HepG2 (cell line): ENCODE measurements around the gene TARBP2. TPM values are rescaled to one million over a fixed set of nuclear protein-coding genes. Genes with fewer than 3 reads are reported as not detected.

Experiments
- AGO2 ChIP-seq: fragments of 200-400 bp; formaldehyde crosslinking; optimal IDR thresholded peaks from 2 replicates; pipeline ENCODE3; 2017; ENCODE audit warnings: mild to moderate bottlenecking, low read depth, low read length, moderate library complexity
- HES4 ChIP-seq: sonication (generic); formaldehyde crosslinking; IDR thresholded peaks from 2 replicates; pipeline ENCODE4 v1.9.0; 2021; ENCODE audit warnings: mild to moderate bottlenecking, missing genetic modification reagents, borderline replicate concordance
- HOXD1 ChIP-seq: sonication (generic); formaldehyde crosslinking; IDR thresholded peaks from 2 replicates; pipeline ENCODE4 v1.5.0; 2020; ENCODE audit warnings: missing genetic modification reagents
- NCOR1 ChIP-seq: fragments of 200-600 bp; sonication (generic); IDR thresholded peaks from 2 replicates; pipeline ENCODE4 v1.7.0; 2017; ENCODE audit warnings: antibody characterized with exemption, low read length, borderline replicate concordance
- ZIK1 ChIP-seq: sonication (generic); formaldehyde crosslinking; IDR thresholded peaks from 2 replicates; pipeline ENCODE4 v1.5.0; 2020; ENCODE audit warnings: mild to moderate bottlenecking, low read depth, missing genetic modification reagents, borderline replicate concordance
- ZNF10 ChIP-seq: sonication (generic); formaldehyde crosslinking; IDR thresholded peaks from 2 replicates; pipeline ENCODE4 v1.4.0; 2020; ENCODE audit warnings: mild to moderate bottlenecking, low read depth, missing genetic modification reagents, borderline replicate concordance
- ZNF563 ChIP-seq: sonication (generic); formaldehyde crosslinking; IDR thresholded peaks from 2 replicates; pipeline ENCODE4 v1.8.0; 2022; ENCODE audit warnings: mild to moderate bottlenecking, moderate library complexity, missing genetic modification reagents
- ZNF768 ChIP-seq: sonication (generic); formaldehyde crosslinking; IDR thresholded peaks from 2 replicates; pipeline ENCODE4 v1.4.0; 2020; ENCODE audit warnings: missing genetic modification reagents
- polyA plus RNA-seq, 8 experiments: library from polyadenylated mRNA; depleted of rRNA in 3 of 8; stranded (reverse) in 7 of 8; unstranded in 1 of 8; fragments of >200 nt; fragmentation: Illumina TruSeq in 4 of 8; extraction: Trizol in 4 of 8; gene quantifications; 2 replicates each; pipeline versions ENCODE4 v1.2.1 to v1.2.3, GENCODE V29; 2011 to 2016; ENCODE audit warnings: low read depth in 4 of 8, missing spikeins in 1 of 8, mixed read lengths in 1 of 8; ENCODE audit not compliant: insufficient read depth in 1 of 8
- total RNA-seq, 5 experiments: library from RNA; depleted of rRNA; stranded (reverse); fragments of >200 nt; fragmentation: Illumina TruSeq; extraction: Trizol; gene quantifications; 2 replicates each; pipeline ENCODE4 v1.2.3, GENCODE V29; 2016; ENCODE audit warnings: low read depth in 1 of 5
- TF ChIP-seq, protein P1 (sequence below), 2 experiments: fragments of 450-650 bp in 1 of 2; sonication (generic) in 1 of 2; formaldehyde crosslinking in 1 of 2; IDR thresholded peaks; 2 replicates each; pipeline versions ENCODE4 v1.6.1 to v1.8.0; 2016 to 2022; ENCODE audit warnings: antibody characterized with exemption in 1 of 2, mild to moderate bottlenecking in 1 of 2, missing genetic modification reagents in 1 of 2
- TF ChIP-seq, protein P2 (sequence below): sonication (generic); formaldehyde crosslinking; IDR thresholded peaks from 2 replicates; pipeline ENCODE4 v1.5.0; 2020; ENCODE audit warnings: mild to moderate bottlenecking, missing genetic modification reagents
- TF ChIP-seq, protein P3 (sequence below): sonication (generic); formaldehyde crosslinking; IDR thresholded peaks from 2 replicates; pipeline ENCODE4 v1.5.1; 2020; ENCODE audit warnings: mild to moderate bottlenecking, missing genetic modification reagents, borderline replicate concordance

The TARBP2 gene
- total and polyA plus RNA-seq, 2 of the 13 experiments (the other 11 are each of a cell fraction or from before 2014, with no cell fraction given): 47.0 to 55.5 TPM

DNA sequence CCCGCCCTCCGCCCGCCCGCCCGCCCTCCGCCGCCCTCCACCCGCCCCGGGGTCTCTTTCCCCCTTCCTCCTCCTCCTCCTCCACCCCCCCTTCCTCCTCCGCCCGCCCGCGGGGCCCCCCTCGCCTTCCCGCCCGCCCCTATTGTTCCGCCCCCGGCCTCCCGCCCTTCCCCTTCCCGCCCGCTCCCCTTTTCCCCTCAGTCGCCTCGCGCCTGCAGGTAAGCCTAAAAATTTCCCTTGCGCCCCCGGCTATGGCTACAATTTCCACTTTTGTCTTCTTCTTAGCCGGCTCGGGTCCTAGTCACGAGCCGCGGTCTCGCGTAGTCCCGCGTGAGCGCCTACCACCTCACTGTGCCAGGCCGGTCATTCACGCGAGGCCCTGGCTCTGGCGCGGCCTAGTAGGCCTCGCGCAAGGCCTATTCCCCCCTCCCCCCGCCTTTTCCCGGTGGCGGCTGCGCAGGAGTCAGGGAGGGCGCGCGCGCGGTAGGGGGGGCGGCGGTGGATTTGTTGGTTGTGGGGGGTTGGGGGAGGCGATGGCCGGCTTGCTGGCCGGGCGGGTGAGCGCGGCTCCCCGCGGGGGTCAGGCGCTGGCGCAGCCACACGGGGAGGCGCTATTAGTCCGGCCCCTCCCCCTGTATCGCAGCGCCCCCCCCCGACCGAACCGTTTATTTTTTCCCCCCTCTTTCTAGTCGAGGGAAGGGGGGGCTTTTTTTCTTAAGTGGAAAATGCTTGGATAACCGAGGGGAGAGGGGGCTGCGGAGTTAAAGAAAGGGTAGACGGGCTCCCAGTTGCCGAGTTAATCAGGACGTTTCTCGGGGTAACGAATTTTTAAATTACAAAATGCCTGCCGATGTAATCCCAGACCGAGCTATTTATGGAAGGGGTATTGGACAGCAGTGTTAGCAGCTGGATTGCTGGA, 48.7 kb upstream of the TARBP2 start (continued):
- TF ChIP-seq, protein P1, sequence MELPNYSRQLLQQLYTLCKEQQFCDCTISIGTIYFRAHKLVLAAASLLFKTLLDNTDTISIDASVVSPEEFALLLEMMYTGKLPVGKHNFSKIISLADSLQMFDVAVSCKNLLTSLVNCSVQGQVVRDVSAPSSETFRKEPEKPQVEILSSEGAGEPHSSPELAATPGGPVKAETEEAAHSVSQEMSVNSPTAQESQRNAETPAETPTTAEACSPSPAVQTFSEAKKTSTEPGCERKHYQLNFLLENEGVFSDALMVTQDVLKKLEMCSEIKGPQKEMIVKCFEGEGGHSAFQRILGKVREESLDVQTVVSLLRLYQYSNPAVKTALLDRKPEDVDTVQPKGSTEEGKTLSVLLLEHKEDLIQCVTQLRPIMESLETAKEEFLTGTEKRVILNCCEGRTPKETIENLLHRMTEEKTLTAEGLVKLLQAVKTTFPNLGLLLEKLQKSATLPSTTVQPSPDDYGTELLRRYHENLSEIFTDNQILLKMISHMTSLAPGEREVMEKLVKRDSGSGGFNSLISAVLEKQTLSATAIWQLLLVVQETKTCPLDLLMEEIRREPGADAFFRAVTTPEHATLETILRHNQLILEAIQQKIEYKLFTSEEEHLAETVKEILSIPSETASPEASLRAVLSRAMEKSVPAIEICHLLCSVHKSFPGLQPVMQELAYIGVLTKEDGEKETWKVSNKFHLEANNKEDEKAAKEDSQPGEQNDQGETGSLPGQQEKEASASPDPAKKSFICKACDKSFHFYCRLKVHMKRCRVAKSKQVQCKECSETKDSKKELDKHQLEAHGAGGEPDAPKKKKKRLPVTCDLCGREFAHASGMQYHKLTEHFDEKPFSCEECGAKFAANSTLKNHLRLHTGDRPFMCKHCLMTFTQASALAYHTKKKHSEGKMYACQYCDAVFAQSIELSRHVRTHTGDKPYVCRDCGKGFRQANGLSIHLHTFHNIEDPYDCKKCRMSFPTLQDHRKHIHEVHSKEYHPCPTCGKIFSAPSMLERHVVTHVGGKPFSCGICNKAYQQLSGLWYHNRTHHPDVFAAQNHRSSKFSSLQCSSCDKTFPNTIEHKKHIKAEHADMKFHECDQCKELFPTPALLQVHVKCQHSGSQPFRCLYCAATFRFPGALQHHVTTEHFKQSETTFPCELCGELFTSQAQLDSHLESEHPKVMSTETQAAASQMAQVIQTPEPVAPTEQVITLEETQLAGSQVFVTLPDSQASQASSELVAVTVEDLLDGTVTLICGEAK (IDR thresholded peaks at IDR 0.05): no peak
- TF ChIP-seq, protein P1 (CRISPR knock-in tag; IDR thresholded peaks at IDR 0.05): peak; percentile 70; the same call in 1 of the 2 replicates
- TF ChIP-seq ZNF563 (CRISPR knock-in tag) (0 out of 2 replicates have a peak, but pooled peaks have one; percentile 17), AGO2 (peak; percentile 94), HOXD1 (peak; percentile 56; the same call in 1 of the 2 replicates), ZNF768 (peak; percentile 70; the same call in 1 of the 2 replicates), ZNF10 (CRISPR knock-in tag) (no peak), ZIK1 (CRISPR knock-in tag) (peak; percentile 51; the same call in 1 of the 2 replicates), HES4 (peak; percentile 79; the same call in 1 of the 2 replicates), NCOR1 (peak; percentile 12; the same call in 1 of the 2 replicates)
- TF ChIP-seq, protein P2, sequence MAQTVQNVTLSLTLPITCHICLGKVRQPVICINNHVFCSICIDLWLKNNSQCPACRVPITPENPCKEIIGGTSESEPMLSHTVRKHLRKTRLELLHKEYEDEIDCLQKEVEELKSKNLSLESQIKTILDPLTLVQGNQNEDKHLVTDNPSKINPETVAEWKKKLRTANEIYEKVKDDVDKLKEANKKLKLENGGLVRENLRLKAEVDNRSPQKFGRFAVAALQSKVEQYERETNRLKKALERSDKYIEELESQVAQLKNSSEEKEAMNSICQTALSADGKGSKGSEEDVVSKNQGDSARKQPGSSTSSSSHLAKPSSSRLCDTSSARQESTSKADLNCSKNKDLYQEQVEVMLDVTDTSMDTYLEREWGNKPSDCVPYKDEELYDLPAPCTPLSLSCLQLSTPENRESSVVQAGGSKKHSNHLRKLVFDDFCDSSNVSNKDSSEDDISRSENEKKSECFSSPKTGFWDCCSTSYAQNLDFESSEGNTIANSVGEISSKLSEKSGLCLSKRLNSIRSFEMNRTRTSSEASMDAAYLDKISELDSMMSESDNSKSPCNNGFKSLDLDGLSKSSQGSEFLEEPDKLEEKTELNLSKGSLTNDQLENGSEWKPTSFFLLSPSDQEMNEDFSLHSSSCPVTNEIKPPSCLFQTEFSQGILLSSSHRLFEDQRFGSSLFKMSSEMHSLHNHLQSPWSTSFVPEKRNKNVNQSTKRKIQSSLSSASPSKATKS (CRISPR knock-in tag): 0 out of 2 replicates have a peak, but pooled peaks have one; percentile 10
- TF ChIP-seq, protein P3, sequence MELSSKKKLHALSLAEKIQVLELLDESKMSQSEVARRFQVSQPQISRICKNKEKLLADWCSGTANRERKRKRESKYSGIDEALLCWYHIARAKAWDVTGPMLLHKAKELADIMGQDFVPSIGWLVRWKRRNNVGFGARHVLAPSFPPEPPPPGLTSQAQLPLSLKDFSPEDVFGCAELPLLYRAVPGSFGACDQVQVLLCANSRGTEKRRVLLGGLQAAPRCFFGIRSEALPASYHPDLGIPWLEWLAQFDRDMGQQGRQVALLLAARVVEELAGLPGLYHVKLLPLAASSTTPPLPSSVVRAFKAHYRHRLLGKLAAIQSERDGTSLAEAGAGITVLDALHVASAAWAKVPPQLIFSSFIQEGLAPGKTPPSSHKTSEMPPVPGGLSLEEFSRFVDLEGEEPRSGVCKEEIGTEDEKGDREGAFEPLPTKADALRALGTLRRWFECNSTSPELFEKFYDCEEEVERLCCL (CRISPR knock-in tag): no peak; the same call in 1 of the 2 replicates
